WTC11 (cell line): ENCODE measurements around the gene MN1. TPM values are rescaled to one million over a fixed set of nuclear protein-coding genes. Genes with fewer than 3 reads are reported as not detected.

Source experiments
- ATAC-seq: fragments of 200-7000 bp; cut with Tn5 transposase; 2 replicates; pipeline ENCODE4 v1.10.0; 2021; ENCODE audit warnings: mild to moderate bottlenecking, moderate library complexity
- CTCF ChIA-PET: fragments of 300-600 bp; sonication (Branson Sonifier 250); formaldehyde crosslinking; loops from one replicate; lab custom pipeline; 2021; ENCODE audit warnings: antibody characterized with exemption; lab: Charles Lee
- POLR2A ChIA-PET: fragments of 350-600 bp; sonication (Branson Sonifier 250); formaldehyde crosslinking; loops from one replicate; lab custom pipeline; 2021; ENCODE audit warnings: antibody characterized with exemption; lab: Charles Lee
- DNase-seq: peaks from one replicate; pipeline ENCODE4 v3.0.0; 2021; ENCODE audit warnings: low spot score
- H3K27ac Mint-ChIP-seq: 2 replicates; pipeline ENCODE4 v1.8.0; 2021; ENCODE audit warnings: mixed read lengths
- H3K27me3 Mint-ChIP-seq: 2 replicates; pipeline ENCODE4 v1.8.0; 2021; ENCODE audit warnings: low read depth, mild to moderate bottlenecking, moderate library complexity, mixed read lengths
- H3K36me3 Mint-ChIP-seq: 2 replicates; pipeline ENCODE4 v1.8.0; 2021; ENCODE audit warnings: mixed read lengths
- H3K4me1 Mint-ChIP-seq: 2 replicates; pipeline ENCODE4 v1.8.0; 2022; ENCODE audit warnings: mixed read lengths
- H3K4me3 Mint-ChIP-seq: 2 replicates; pipeline ENCODE4 v1.8.0; 2021; ENCODE audit warnings: mild to moderate bottlenecking, moderate library complexity, mixed read lengths
- H3K9me3 Mint-ChIP-seq: 2 replicates; pipeline ENCODE4 v1.8.0; 2021; ENCODE audit warnings: mixed read lengths
- AR ChIP-seq: fragments of 250-450 bp; sonication (Bioruptor Pico); IDR thresholded peaks from 2 replicates; pipeline ENCODE4 v1.9.0; 2021; ENCODE audit warnings: mild to moderate bottlenecking
- ARID4B ChIP-seq: sonication (generic); formaldehyde crosslinking; IDR thresholded peaks from 2 replicates; pipeline ENCODE4 v1.8.0; 2023; ENCODE audit warnings: missing genetic modification reagents, mild to moderate bottlenecking, borderline replicate concordance
- CTCF ChIP-seq: fragments of 200-600 bp; IDR thresholded peaks from 2 replicates; pipeline ENCODE4 v1.8.0; 2022; ENCODE audit warnings: antibody characterized with exemption
- E2F5 ChIP-seq: sonication (generic); formaldehyde crosslinking; IDR thresholded peaks from 2 replicates; pipeline ENCODE4 v1.8.1; 2022; ENCODE audit warnings: mild to moderate bottlenecking, moderate library complexity, missing genetic modification reagents
- EMX1 ChIP-seq: fragments of 250-450 bp; sonication (Bioruptor Pico); IDR thresholded peaks from 2 replicates; pipeline ENCODE4 v1.8.0; 2021; ENCODE audit warnings: mild to moderate bottlenecking
- ESRRA ChIP-seq: sonication (generic); formaldehyde crosslinking; IDR thresholded peaks from 2 replicates; pipeline ENCODE4 v1.8.1; 2022; ENCODE audit warnings: mild to moderate bottlenecking, missing genetic modification reagents, borderline replicate concordance
- ETV6 ChIP-seq: sonication (generic); formaldehyde crosslinking; IDR thresholded peaks from 2 replicates; pipeline ENCODE4 v1.8.1; 2022; ENCODE audit warnings: mild to moderate bottlenecking, missing genetic modification reagents
- FOXJ3 ChIP-seq: sonication (generic); formaldehyde crosslinking; IDR thresholded peaks from 2 replicates; pipeline ENCODE4 v1.9.0; 2021; ENCODE audit warnings: missing genetic modification reagents, mild to moderate bottlenecking, borderline replicate concordance
- GRHL2 ChIP-seq: fragments of 250-450 bp; sonication (Bioruptor Pico); IDR thresholded peaks from 2 replicates; pipeline ENCODE4 v1.8.0; 2022; ENCODE audit warnings: mild to moderate bottlenecking, moderate library complexity; ENCODE audit not compliant: insufficient replicate concordance, severe bottlenecking
- GTF2I ChIP-seq: fragments of 250-450 bp; sonication (Bioruptor Pico); conservative IDR thresholded peaks from 2 replicates; pipeline ENCODE4 v1.4.0; 2021; ENCODE audit warnings: mild to moderate bottlenecking
- MXD4 ChIP-seq: fragments of 250-450 bp; sonication (Bioruptor Pico); IDR thresholded peaks from 2 replicates; pipeline ENCODE4 v1.8.0; 2021; ENCODE audit warnings: mild to moderate bottlenecking, moderate library complexity, borderline replicate concordance
- NFYB ChIP-seq: sonication (generic); formaldehyde crosslinking; conservative IDR thresholded peaks from 2 replicates; pipeline ENCODE4 v1.8.0; 2022; ENCODE audit warnings: low read depth, missing genetic modification reagents
- PREB ChIP-seq: sonication (generic); formaldehyde crosslinking; IDR thresholded peaks from 2 replicates; pipeline ENCODE4 v1.8.1; 2022; ENCODE audit warnings: mild to moderate bottlenecking, missing genetic modification reagents, moderate library complexity, borderline replicate concordance
- SMAD3 ChIP-seq: sonication (generic); formaldehyde crosslinking; IDR thresholded peaks from 2 replicates; pipeline ENCODE4 v1.8.0; 2022; ENCODE audit warnings: missing genetic modification reagents, mild to moderate bottlenecking, borderline replicate concordance
- SOX15 ChIP-seq: fragments of 250-450 bp; sonication (Bioruptor Pico); IDR thresholded peaks from 2 replicates; pipeline ENCODE4 v1.9.0; 2021; ENCODE audit warnings: mild to moderate bottlenecking
- TEAD1 ChIP-seq: sonication (generic); formaldehyde crosslinking; IDR thresholded peaks from 2 replicates; pipeline ENCODE4 v1.8.0; 2022; ENCODE audit warnings: mild to moderate bottlenecking, missing genetic modification reagents
- TP53 ChIP-seq: sonication (generic); formaldehyde crosslinking; IDR thresholded peaks from 2 replicates; pipeline ENCODE4 v1.8.1; 2023; ENCODE audit warnings: mild to moderate bottlenecking, missing genetic modification reagents
- ZBTB21 ChIP-seq: sonication (generic); formaldehyde crosslinking; IDR thresholded peaks from 2 replicates; pipeline ENCODE4 v1.8.1; 2023; ENCODE audit warnings: mild to moderate bottlenecking, missing genetic modification reagents, borderline replicate concordance
- ZNF121 ChIP-seq: sonication (generic); formaldehyde crosslinking; IDR thresholded peaks from 2 replicates; pipeline ENCODE4 v1.8.0; 2023; ENCODE audit warnings: missing genetic modification reagents
- ZNF263 ChIP-seq: sonication (generic); formaldehyde crosslinking; IDR thresholded peaks from 2 replicates; pipeline ENCODE4 v1.8.1; 2022; ENCODE audit warnings: low read depth, mild to moderate bottlenecking, moderate library complexity, missing genetic modification reagents
- ZNF396 ChIP-seq: fragments of 250-450 bp; sonication (Bioruptor Pico); IDR thresholded peaks from 2 replicates; pipeline ENCODE4 v1.8.0; 2021; ENCODE audit warnings: mild to moderate bottlenecking, moderate library complexity, borderline replicate concordance
- ZNF425 ChIP-seq: fragments of 250-450 bp; sonication (Bioruptor Pico); conservative IDR thresholded peaks from 2 replicates; pipeline ENCODE4 v1.9.0; 2021; ENCODE audit warnings: mild to moderate bottlenecking
- total RNA-seq: library from RNA; stranded (reverse); gene quantifications from 3 replicates; pipeline ENCODE4 v1.2.3, GENCODE V29; 2021

The MN1 gene
- total RNA-seq, 1 experiment from 2014 or later: 21.3 TPM

- H3K4me3 Mint-ChIP-seq: peak overlapping the region; percentile 65
- H3K9me3 Mint-ChIP-seq: no peaks in the 10 kb centered on the region
- DNase-seq (no peak), ATAC-seq (no peak)
- H3K4me1 Mint-ChIP-seq: peaks cover 60% of the 10 kb centered on the region
- ChIA-PET CTCF (interaction anchor here (1.0 to 1.4 kb wide), 2 partner anchors 27 to 30 kb away, joined by 3 read pairs; no protein-coding TSS in a partner anchor), POLR2A (no interaction called here)
- no peaks in the 10 kb centered on the region for H3K36me3 Mint-ChIP-seq
- no peaks in the 10 kb centered on the region for H3K27me3 Mint-ChIP-seq
- no peak for TF ChIP-seq E2F5 (CRISPR knock-in tag)
- no peak for TF ChIP-seq ARID4B (CRISPR knock-in tag)
- TF ChIP-seq ZBTB21 (CRISPR knock-in tag): no peak
- no peak for TF ChIP-seq PREB (CRISPR knock-in tag)
- no peak for TF ChIP-seq ZNF263 (CRISPR knock-in tag)
- no peak for TF ChIP-seq NFYB (CRISPR knock-in tag)
- TF ChIP-seq MXD4: no peak
- no peak for TF ChIP-seq ETV6 (CRISPR knock-in tag)
- no peak for TF ChIP-seq EMX1 (CRISPR knock-in tag)
- H3K27ac Mint-ChIP-seq: peak overlapping the region; percentile 94
Measured at GRCh38 chr22:27775087-27775698, 26.4 kb downstream of the MN1 start.

- Mint-ChIP-seq H3K36me3 (no peaks in the 10 kb centered on the region), H3K4me3 (no peak overlapping the region), H3K4me1 (peaks cover 62% of the 10 kb centered on the region), H3K27me3 (no peaks in the 10 kb centered on the region), H3K9me3 (no peaks in the 10 kb centered on the region), H3K27ac (no peak overlapping the region)
- DNase-seq (no peak), ATAC-seq (no peak)
- CTCF ChIA-PET: no interaction called here
- POLR2A ChIA-PET: no interaction called here
- TF ChIP-seq GTF2I (0 out of 2 replicates have a peak, but pooled peaks have one; percentile 5), ZNF425 (no peak), ZNF121 (0 out of 2 replicates have a peak, but pooled peaks have one; percentile 17), TEAD1 (CRISPR knock-in tag) (no peak), AR (CRISPR knock-in tag) (no peak), CTCF (no peak), ZNF396 (CRISPR knock-in tag) (no peak), SMAD3 (CRISPR knock-in tag) (no peak), TP53 (CRISPR knock-in tag) (no peak), GRHL2 (CRISPR knock-in tag) (no peak), ESRRA (CRISPR knock-in tag) (no peak), SOX15 (CRISPR knock-in tag) (no peak), FOXJ3 (CRISPR knock-in tag) (no peak)
Measured at GRCh38 chr22:27774200-27774599, 27.4 kb downstream of the MN1 start.
